ENCODE measurements around the gene DIPK1B.

Gene DIPK1B

DNA sequence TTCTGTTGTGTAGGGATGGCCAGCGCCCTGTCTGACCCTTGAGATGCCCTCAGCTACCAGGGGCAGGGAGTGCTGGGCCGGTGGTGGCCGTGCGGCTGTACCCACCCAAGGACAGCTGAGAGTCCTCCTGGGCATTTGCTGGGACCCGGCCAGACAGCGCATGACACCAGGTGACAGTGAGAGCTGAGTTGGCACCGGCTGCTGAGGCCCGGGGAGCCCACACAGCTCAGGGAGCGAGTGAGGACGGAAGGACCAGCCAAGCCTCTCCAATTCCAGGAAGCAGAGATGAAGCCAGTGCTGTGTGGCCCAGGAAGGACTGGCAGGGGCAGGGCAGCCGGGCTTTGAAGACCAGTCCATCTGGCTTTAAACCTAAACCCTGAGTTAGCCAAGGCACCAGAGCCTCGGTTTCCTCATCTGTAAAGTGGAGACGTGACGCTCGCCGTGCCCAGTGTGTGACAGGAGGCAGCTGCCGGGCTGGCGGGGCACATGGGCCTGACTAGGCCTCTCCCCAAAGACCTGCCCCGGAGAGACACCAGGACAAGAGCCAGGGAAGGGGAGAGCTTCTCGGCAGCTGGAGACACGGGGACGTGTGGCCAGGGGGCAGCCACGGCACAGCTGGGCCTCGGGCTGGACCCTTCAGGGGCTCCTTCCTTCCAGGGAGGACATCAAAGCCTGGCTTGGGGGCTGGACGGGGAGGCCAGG is 22.1 kb upstream of the DIPK1B start:
- DNase-seq (ENCODE audit: low spot score in 2 of 2) = no peak
- Mint-ChIP-seq H3K27ac (no peak overlapping the region), H3K4me3 (no peak overlapping the region), H3K36me3 (no peaks in the 10 kb centered on the region), H3K9me3 (no peaks in the 10 kb centered on the region), H3K4me1 (peaks cover 11% of the 10 kb centered on the region)
- no peak for ATAC-seq

DNA sequence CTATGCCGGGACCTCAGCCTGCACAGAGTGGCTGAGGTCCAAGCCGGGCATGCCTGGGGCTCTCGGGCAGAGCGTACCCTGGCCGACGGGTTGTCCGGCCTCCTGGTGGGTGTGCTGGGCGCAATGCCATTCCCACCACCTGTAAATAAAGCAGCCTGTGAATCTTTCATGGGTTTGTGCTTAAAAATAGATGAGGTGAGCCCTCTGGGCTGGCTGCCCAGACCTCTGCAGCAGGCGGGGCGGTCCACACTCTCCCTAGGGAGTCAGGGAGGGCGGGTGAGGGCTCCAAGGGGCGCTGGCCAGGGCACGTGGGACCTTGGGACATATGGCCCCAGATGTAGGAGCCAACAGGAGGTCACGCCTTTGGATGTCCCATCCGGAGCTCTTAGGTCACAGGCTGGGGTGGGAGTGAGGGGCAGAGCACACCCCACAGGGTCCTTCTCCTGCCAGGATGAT is 21.5 kb upstream of the DIPK1B start:
- Mint-ChIP-seq H3K36me3 (no peaks in the 10 kb centered on the region), H3K9me3 (no peaks in the 10 kb centered on the region), H3K4me1 (peaks cover 16% of the 10 kb centered on the region), H3K27ac (no peak overlapping the region), H3K4me3 (no peak overlapping the region)
- ATAC-seq (no peak), DNase-seq (ENCODE audit: low spot score in 2 of 2) (no peak)

DNA sequence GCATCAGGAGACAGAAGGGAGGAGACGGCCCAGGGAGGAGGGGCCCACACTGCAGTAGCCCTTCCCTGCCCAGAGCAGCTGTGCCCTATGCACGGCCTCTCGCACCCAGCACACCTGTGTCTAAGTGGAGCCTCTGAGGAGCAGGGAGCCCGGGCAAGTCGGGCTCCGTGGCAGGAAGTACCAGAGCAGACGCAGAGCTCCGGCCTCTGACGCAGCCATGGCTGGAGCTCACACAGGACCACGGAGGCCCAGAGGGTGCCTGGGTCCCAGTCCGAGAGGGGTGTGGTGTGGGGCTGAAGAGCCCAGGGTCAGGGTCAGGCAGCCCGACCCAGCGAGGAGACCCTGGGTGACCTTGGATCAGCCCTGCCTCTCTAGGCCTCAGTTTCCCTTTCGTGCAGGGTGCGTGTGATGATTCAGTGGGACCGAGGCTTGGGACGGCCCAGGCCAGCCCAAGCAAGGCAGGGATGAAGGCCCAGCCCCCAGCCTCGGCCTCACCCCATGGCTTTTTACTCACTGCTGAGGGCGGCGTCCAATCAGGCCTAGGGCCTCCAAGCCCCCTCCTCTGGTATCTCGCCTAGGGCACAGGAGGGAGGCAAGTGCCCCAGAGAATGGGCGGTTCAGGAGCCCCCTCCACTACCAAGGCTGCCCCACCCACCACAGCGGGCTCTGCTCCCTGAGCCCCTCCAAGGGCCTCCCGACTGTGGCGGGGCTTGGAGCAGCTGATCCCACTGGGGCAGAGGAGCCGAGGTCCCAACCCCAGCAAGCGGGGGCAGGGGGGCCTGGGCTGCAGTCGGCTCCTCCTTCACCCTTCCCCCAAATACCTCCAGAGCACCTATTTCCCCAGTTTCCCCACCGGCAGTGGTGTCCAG is 20.8 kb upstream of the DIPK1B start:
- Mint-ChIP-seq H3K36me3 (no peaks in the 10 kb centered on the region), H3K4me1 (peaks cover 23% of the 10 kb centered on the region), H3K27ac (no peak overlapping the region), H3K4me3 (no peak overlapping the region), H3K9me3 (no peaks in the 10 kb centered on the region)
- no peak for DNase-seq (ENCODE audit: low spot score in 2 of 2)
- no peak for ATAC-seq

DNA sequence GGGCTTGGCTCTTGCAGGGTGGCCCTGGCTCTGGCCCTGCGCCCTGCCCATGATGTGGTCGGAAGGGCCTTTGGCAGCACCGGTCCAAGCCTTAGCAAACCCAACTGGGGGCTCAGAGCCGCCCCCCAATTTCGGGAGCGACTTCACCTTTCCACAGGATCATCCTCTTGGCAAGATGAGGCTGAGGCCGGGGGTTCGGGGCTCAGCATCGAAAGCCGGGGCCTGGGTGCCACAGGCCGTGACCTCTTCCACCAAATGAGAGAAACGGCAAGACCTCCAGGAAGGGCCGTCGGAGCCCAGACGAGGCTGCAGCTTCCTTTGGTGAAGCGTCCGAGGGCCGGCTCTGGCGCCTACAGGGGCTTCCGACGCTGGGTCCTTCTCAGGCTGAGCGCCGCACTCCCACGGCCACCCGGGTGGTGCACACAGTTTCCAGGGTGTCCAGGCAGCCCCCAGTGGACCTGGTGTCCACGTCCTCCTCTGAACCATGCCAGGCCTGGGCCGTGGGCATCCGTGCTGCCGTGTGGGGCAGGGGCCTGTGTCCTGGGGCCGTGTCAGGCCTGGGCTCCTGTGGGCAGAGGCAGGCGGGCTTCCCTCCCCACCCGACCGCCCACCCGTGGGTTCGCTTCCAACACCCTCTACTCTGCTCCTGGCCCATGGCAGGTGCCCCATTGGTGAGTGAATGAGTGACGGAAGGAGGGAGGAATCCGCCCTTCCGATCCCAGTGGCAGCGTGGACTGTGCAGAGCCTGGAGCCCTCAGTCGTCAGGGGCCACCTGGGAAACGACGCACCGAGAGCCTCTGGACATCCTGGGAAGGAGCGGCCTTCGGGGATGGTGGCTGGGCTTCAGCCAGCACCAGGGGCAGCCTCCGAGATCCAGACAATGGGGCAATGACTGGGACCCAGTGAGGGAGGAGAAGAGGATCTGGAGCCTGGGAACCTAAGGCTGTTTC is 19.9 kb upstream of the DIPK1B start:
- H3K4me3 Mint-ChIP-seq = no peak overlapping the region
- ATAC-seq = no peak
- no peaks in the 10 kb centered on the region for H3K36me3 Mint-ChIP-seq
- no peak overlapping the region for H3K27ac Mint-ChIP-seq
- no peaks in the 10 kb centered on the region for H3K9me3 Mint-ChIP-seq
- peaks cover 31% of the 10 kb centered on the region for H3K4me1 Mint-ChIP-seq
- no peak for DNase-seq (ENCODE audit: low spot score in 2 of 2)

DNA sequence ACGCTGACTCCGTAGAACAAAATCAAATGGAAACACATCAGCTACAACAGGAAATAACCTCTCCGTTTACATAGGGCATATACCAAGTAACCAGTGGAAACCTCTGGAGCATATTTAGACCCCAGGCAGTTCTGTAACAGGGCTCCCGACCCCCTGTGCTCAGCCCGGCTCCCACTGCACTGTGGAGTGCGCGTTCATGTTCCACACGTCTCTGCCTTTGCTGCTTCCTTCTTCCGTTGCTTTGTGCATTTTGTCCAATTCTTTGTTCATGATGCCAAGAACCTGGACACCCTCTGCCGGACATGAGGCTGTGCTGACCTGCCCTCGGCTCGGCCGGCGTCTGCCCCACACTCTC is 19.3 kb upstream of the DIPK1B start:
- no peaks in the 10 kb centered on the region for H3K9me3 Mint-ChIP-seq
- peaks cover 34% of the 10 kb centered on the region for H3K4me1 Mint-ChIP-seq
- no peak for ATAC-seq
- no peaks in the 10 kb centered on the region for H3K36me3 Mint-ChIP-seq
- H3K4me3 Mint-ChIP-seq = no peak overlapping the region
- H3K27ac Mint-ChIP-seq = no peak overlapping the region
- no peak for DNase-seq (ENCODE audit: low spot score in 2 of 2)

DNA sequence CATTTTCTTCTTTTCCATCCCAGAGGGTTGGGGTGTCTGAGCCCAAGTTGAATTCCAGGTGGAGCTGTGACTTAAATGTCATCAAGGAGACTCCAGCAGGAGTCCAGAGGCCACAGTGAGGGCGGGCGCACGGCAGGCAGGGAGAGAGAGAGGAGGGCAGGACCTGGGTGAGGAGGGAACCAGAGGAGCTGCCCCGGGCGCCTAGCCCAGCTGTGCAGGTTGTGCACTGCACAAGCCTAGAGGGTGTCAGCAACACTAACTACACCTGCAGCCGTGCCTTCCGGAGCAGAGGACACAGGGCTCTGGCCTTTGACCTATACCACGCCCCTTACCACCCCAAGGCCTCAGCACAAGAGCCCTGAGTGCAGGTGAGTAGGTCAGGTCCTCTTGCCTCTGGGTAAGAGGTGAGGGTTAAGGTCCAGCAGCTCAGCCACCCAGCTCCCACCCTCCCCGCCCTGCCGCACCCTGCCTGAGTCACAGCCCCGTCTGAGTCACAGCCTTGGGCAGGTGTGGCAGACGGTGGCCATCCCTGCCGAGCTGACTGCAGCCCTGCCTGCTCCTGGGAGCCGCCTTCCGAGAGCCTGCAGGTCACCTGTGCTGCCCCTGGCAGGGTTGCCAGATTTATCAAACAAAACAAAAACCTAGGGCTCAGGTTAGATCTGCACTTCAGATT is 18.7 kb upstream of the DIPK1B start:
- Mint-ChIP-seq H3K27ac (no peak overlapping the region), H3K9me3 (no peaks in the 10 kb centered on the region), H3K4me1 (peaks cover 34% of the 10 kb centered on the region), H3K36me3 (no peaks in the 10 kb centered on the region), H3K4me3 (no peak overlapping the region)
- ATAC-seq (peak; percentile 78), DNase-seq (ENCODE audit: low spot score in 2 of 2) (no peak)

DNA sequence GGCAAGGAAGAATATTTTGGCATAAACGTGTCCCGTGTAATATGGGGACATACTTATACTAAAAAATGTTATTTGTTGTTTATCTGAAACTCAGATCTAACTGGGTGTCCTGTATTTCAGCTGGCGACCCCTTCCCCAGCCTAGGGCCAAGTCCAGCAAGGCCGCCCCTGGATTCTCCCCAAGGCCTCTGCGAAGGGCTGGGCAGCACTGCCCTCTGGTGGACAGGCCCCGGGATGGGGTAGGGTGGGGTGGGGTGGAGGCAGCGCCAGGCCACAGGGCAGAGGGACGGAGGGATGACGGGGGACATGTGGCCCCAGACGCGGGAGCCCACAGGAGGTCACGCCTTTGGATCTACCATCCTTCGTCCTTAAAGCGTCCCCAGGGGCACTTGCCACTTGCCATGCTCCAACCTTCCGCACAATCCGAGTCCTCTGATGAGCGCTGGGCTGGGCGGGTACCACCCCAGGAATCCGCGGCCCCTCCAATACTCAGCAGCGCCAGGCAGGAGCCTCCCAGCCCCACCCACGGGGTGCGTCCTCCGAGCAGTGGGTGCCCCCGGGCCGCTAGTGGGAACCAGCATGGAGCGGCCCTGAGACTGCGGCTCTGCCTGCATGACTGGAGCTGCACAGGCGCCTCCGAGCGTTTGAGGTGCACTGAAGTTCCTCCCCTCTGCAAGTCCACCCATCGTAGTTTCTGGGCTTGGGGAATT is 18.1 kb upstream of the DIPK1B start:
- ATAC-seq (peak; percentile 70), DNase-seq (ENCODE audit: low spot score in 2 of 2) (peak in 1 of 2 donors; percentile 51)
- Mint-ChIP-seq H3K4me3 (no peak overlapping the region), H3K9me3 (no peaks in the 10 kb centered on the region), H3K4me1 (peaks cover 34% of the 10 kb centered on the region), H3K36me3 (no peaks in the 10 kb centered on the region), H3K27ac (no peak overlapping the region)

DNA sequence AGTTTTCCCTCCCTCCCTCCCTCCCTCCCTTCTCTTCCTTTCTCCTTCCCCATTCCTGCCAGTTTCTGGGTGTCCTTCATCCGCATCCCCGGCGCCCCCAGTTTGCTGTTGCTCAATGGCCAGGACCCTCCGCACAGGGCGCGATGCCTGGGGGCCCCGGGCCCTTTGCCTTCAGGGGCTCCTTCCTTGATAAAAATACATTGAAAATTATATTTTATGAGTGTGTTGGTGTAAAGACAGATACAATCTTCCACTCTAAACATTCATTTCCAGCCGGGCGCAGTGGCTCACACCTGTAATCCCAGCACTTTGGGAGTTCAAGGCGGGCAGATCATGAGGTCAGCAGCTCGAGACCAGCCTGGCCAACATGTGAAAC is 17.5 kb upstream of the DIPK1B start:
- H3K36me3 Mint-ChIP-seq = no peaks in the 10 kb centered on the region
- DNase-seq (ENCODE audit: low spot score in 2 of 2) (no peak), ATAC-seq (no peak)
- no peak overlapping the region for H3K4me3 Mint-ChIP-seq
- no peaks in the 10 kb centered on the region for H3K9me3 Mint-ChIP-seq
- H3K27ac Mint-ChIP-seq = no peak overlapping the region
- H3K4me1 Mint-ChIP-seq = peaks cover 34% of the 10 kb centered on the region

DNA sequence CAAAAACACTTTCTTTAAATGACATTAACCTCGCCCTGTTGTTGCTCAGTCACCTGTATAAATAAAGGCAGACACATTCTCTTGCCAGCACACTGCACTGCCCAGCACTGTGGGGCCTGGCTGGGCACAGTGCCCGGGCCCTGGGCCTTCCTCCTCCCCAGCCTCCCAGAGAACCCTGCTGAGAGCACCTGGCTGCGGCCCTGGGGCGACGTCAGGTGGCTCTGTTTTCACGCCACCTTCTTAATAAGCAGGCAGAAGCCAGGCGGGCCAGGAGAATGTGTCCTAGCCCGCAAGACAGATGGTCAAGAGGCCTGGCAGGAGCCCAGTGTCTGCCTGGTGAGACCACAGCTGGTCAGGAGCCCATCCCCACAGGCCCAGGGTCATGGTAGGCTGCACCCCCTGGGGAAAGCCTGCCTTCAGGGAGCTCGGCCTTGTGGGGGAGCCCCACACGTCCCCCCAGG is 16.9 kb upstream of the DIPK1B start:
- Mint-ChIP-seq H3K36me3 (no peaks in the 10 kb centered on the region), H3K4me3 (no peak overlapping the region), H3K27ac (peak overlapping the region; percentile 48), H3K4me1 (peaks cover 39% of the 10 kb centered on the region), H3K9me3 (no peaks in the 10 kb centered on the region)
- no peak for ATAC-seq
- no peak for DNase-seq (ENCODE audit: low spot score in 2 of 2)

DNA sequence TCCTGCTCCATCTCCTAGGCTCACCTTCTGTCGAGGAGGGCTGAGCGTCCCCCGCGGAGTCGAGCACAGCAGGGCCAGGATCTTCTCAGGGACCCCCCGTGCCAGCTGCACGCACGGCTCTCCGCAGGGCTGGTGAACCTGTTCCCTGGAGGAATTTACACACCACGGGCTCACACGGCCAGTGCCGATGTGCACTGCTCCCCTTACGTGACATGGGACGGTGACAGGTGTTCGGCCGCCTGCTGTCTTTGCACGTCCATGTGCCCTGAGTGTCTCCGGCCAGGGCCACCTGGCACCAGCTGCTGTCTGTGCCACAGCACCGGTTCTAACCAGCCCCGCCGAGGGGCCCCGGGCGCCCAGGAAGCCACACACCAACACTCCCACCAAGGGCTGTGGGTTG is 16.4 kb upstream of the DIPK1B start:
- peak overlapping the region; percentile 26 for H3K4me3 Mint-ChIP-seq
- H3K4me1 Mint-ChIP-seq = peaks cover 44% of the 10 kb centered on the region
- peak overlapping the region; percentile 48 for H3K27ac Mint-ChIP-seq
- no peaks in the 10 kb centered on the region for H3K36me3 Mint-ChIP-seq
- no peak for DNase-seq (ENCODE audit: low spot score in 2 of 2)
- ATAC-seq = peak; percentile 8
- H3K9me3 Mint-ChIP-seq = no peaks in the 10 kb centered on the region

DNA sequence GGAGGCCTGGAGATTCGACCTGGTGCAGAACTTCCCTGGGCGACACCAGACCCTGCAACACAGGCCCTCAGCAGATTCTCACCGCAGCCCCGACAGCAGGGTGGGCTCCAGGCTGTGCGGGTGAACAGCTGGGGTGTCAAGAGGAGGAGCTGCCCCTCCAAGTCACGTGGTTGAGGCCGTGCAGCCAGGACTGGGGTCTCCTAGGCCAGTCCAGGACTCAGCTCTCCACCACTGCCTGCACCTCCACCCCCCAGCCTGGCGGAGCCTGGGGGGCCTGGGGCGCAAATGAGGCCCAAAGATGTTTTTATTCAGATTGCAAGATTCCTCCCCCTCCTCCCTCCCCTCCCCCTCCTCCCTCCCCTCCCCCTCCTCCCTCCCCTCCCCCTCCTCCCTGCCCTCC is 15.9 kb upstream of the DIPK1B start:
- Mint-ChIP-seq H3K4me1 (peaks cover 49% of the 10 kb centered on the region), H3K9me3 (no peaks in the 10 kb centered on the region), H3K4me3 (peak overlapping the region; percentile 26), H3K27ac (peak overlapping the region; percentile 48), H3K36me3 (no peaks in the 10 kb centered on the region)
- DNase-seq (ENCODE audit: low spot score in 2 of 2) = no peak
- ATAC-seq = no peak

DNA sequence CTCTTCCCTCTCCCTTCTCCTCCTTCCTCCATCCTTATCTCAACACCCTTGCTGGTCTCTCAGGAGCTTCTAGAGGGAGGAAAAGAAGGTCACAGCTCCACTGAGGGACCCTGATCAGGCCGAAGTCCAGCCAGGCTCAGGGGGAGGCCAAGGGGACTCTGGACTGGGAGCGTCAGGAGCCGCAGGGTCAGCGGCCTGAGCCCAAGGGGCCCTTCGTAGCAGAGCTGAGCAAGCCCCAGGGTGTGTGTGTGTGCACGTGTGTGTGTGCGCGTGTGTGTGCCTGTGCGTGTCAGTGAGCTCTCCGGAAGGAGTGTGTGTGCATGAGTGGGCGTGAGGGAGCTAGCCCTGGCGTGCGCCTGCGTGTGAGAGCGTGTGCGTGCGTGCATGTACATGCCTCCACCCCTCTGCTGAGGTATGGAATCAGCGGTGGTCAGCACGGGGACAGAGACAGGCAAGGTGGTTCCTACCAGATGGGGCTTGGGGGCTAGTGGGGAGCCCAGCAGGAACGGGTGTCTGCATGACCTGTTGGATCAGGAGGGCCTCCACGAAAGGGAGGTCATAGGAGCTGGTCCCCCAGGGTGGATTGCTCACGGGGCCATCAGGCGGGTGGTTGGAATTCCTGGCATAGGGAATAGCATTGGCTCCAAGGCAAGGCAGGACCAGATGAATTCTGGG is 15.1 kb upstream of the DIPK1B start:
- Mint-ChIP-seq H3K4me3 (peak overlapping the region; percentile 52), H3K36me3 (no peaks in the 10 kb centered on the region), H3K27ac (peak overlapping the region; percentile 32), H3K9me3 (no peaks in the 10 kb centered on the region), H3K4me1 (peaks cover 55% of the 10 kb centered on the region)
- ATAC-seq = no peak
- DNase-seq (ENCODE audit: low spot score in 2 of 2) = no peak

DNA sequence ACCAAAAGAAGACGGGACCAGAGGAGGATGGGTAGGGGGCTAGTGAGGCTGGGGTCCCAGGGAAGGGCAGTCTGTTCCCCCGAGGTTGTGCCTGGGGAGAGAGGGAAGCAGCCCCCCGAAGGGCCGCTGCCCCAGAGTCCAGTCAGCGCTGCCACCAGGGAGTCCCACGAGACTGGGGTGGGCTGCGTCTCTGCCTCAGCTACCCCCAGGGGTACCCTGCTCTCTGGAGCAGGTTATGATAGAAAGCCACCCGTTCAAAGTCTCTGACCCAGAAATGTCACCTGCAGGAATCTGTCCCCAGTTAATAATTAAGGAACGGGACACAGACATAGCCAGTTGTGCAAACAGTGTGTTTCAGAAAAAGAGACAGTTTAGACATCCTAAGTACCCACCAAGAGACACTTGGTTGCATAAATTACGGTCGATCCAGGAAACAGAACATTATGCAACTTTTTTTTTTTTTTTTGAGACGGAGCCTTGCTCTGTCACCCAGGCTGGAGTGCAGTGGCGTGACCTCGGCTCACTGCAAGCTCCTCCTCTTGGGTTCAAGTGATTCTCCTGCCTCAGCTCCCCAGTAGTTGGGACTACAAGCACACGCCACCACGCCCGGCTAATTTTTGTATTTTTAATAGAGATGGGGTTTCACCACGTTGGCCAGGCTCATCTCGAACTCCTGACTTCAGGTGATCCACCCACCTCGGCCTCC is 14.4 kb upstream of the DIPK1B start:
- H3K4me1 Mint-ChIP-seq = peaks cover 55% of the 10 kb centered on the region
- ATAC-seq = no peak
- H3K4me3 Mint-ChIP-seq = peak overlapping the region; percentile 52
- no peaks in the 10 kb centered on the region for H3K9me3 Mint-ChIP-seq
- no peak for DNase-seq (ENCODE audit: low spot score in 2 of 2)
- no peaks in the 10 kb centered on the region for H3K36me3 Mint-ChIP-seq
- peak overlapping the region; percentile 32 for H3K27ac Mint-ChIP-seq

Measured in stimulated activated effector memory CD8-positive, alpha-beta T cell treated with anti-CD3 and anti-CD28 coated beads, Interleukin-12 subunit alpha, Interleukin-12 subunit beta, amount 100 ng/mL, for 72 hours (primary cell).